H1 (cell line): ENCODE results near the gene ANKS1B. TPM values are rescaled to one million over a fixed set of nuclear protein-coding genes. Genes with fewer than 3 reads are reported as not detected.

Experiments
- CBX5 ChIP-seq: fragments of 300-800, 300-1000 bp; sonication (generic); IDR thresholded peaks from 2 replicates; pipeline ENCODE4 v1.7.1; 2016; ENCODE audit warnings: antibody characterized with exemption, low read length, low read depth
- EZH2 ChIP-seq: fragments of 200-600 bp; sonication (generic); IDR thresholded peaks from 2 replicates; pipeline ENCODE4 v1.7.1; 2012; ENCODE audit warnings: low read depth, mild to moderate bottlenecking, moderate library complexity, low read length, inconsistent platforms; ENCODE audit not compliant: severe bottlenecking
- NANOG ChIP-seq: IDR thresholded peaks from 2 replicates; pipeline ENCODE4 v1.6.1; 2011; ENCODE audit warnings: low read length, low read depth, mild to moderate bottlenecking, inconsistent platforms; ENCODE audit not compliant: insufficient read depth, poor library complexity, severe bottlenecking
- RNF2 ChIP-seq: fragments of 200-900, 300-1000 bp; sonication (generic); IDR thresholded peaks from 2 replicates; pipeline ENCODE4 v1.7.1; 2016; ENCODE audit warnings: borderline replicate concordance, low read depth, mild to moderate bottlenecking, antibody characterized with exemption, low read length; ENCODE audit not compliant: poor library complexity, severe bottlenecking; ENCODE audit errors: missing control alignments
- SUZ12 ChIP-seq: fragments of 200-600 bp; sonication (generic); IDR thresholded peaks from 2 replicates; pipeline ENCODE4 v1.6.1; 2012; ENCODE audit warnings: mild to moderate bottlenecking, inconsistent platforms, low read length, moderate library complexity, mixed read lengths
- TCF12 ChIP-seq: IDR thresholded peaks from 2 replicates; pipeline ENCODE4 v1.6.1; 2011; ENCODE audit warnings: low read depth, mild to moderate bottlenecking, low read length
- polyA plus RNA-seq, 7 experiments: library from polyadenylated mRNA; depleted of rRNA in 3 of 7; stranded (reverse) in 5 of 7; unstranded in 2 of 7; fragments of >200 nt in 5 of 7; fragments of 200-250 nt in 2 of 7; gene quantifications; 1 replicate in 5 of 7; 2 replicates in 1 of 7; 4 replicates in 1 of 7; pipeline versions ENCODE4 v1.2.1 to v1.2.3, GENCODE V29; 2011 to 2013; ENCODE audit warnings: missing spikeins in 2 of 7, mixed read lengths in 2 of 7
- total RNA-seq: library from RNA; stranded (reverse); fragmentation: NEBNext Ultra II Directional; extraction: Animal tissue kit (Norgen Biotek cat#: 25700); gene quantifications from 2 replicates; pipeline ENCODE4 v1.2.1, GENCODE V29; 2021
- TF ChIP-seq, protein P1 (sequence below): fragments of 300-600 bp; sonication (generic); IDR thresholded peaks from 2 replicates; pipeline ENCODE4 v1.7.1; 2012; ENCODE audit warnings: low read length, moderate library complexity, mild to moderate bottlenecking, inconsistent platforms; ENCODE audit not compliant: insufficient replicate concordance
- TF ChIP-seq, protein P2 (sequence below): IDR thresholded peaks from 2 replicates; pipeline ENCODE4 v1.6.1; 2012; ENCODE audit warnings: inconsistent platforms

Gene ANKS1B
- total and polyA plus RNA-seq, 2 of the 8 experiments (the other 6 are each of a cell fraction or from before 2014, with no cell fraction given) = 2.7 to 6.1 TPM

DNA sequence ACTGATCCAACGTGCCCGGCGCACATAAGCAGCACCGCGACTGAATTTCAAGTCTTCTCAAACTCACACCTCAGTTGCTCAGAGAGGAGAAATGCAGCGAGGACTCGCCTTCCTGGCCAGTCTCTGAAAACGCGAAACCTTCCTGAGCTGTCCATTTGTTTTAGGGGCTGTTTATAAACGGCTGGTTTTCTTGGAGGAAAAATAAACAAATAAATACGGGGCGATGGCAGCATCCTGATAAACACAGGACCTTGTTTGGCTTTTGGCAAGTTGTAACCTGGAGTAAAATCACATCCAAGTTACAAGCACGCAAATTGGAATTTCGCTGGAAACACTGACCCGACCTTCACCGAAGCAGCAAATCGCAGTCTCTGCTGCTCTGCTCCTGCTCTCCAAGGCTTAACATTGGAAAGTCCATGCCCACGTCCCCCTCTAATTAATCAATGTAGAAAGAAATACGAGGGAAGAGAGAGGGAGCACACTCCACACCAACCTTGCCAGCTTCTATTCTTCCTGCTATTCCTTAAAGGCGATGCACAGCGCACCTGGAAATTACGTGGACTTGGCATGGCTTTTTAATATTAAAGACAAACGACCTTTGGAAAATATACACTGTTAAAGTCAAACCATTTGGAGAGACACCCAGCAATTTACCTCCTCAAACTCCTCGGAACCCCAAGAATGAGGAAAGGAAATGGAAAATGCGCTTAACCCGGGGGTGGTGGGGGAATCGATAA lies 1090.9 kb downstream of the ANKS1B start (continued):
- TF ChIP-seq, protein P1, sequence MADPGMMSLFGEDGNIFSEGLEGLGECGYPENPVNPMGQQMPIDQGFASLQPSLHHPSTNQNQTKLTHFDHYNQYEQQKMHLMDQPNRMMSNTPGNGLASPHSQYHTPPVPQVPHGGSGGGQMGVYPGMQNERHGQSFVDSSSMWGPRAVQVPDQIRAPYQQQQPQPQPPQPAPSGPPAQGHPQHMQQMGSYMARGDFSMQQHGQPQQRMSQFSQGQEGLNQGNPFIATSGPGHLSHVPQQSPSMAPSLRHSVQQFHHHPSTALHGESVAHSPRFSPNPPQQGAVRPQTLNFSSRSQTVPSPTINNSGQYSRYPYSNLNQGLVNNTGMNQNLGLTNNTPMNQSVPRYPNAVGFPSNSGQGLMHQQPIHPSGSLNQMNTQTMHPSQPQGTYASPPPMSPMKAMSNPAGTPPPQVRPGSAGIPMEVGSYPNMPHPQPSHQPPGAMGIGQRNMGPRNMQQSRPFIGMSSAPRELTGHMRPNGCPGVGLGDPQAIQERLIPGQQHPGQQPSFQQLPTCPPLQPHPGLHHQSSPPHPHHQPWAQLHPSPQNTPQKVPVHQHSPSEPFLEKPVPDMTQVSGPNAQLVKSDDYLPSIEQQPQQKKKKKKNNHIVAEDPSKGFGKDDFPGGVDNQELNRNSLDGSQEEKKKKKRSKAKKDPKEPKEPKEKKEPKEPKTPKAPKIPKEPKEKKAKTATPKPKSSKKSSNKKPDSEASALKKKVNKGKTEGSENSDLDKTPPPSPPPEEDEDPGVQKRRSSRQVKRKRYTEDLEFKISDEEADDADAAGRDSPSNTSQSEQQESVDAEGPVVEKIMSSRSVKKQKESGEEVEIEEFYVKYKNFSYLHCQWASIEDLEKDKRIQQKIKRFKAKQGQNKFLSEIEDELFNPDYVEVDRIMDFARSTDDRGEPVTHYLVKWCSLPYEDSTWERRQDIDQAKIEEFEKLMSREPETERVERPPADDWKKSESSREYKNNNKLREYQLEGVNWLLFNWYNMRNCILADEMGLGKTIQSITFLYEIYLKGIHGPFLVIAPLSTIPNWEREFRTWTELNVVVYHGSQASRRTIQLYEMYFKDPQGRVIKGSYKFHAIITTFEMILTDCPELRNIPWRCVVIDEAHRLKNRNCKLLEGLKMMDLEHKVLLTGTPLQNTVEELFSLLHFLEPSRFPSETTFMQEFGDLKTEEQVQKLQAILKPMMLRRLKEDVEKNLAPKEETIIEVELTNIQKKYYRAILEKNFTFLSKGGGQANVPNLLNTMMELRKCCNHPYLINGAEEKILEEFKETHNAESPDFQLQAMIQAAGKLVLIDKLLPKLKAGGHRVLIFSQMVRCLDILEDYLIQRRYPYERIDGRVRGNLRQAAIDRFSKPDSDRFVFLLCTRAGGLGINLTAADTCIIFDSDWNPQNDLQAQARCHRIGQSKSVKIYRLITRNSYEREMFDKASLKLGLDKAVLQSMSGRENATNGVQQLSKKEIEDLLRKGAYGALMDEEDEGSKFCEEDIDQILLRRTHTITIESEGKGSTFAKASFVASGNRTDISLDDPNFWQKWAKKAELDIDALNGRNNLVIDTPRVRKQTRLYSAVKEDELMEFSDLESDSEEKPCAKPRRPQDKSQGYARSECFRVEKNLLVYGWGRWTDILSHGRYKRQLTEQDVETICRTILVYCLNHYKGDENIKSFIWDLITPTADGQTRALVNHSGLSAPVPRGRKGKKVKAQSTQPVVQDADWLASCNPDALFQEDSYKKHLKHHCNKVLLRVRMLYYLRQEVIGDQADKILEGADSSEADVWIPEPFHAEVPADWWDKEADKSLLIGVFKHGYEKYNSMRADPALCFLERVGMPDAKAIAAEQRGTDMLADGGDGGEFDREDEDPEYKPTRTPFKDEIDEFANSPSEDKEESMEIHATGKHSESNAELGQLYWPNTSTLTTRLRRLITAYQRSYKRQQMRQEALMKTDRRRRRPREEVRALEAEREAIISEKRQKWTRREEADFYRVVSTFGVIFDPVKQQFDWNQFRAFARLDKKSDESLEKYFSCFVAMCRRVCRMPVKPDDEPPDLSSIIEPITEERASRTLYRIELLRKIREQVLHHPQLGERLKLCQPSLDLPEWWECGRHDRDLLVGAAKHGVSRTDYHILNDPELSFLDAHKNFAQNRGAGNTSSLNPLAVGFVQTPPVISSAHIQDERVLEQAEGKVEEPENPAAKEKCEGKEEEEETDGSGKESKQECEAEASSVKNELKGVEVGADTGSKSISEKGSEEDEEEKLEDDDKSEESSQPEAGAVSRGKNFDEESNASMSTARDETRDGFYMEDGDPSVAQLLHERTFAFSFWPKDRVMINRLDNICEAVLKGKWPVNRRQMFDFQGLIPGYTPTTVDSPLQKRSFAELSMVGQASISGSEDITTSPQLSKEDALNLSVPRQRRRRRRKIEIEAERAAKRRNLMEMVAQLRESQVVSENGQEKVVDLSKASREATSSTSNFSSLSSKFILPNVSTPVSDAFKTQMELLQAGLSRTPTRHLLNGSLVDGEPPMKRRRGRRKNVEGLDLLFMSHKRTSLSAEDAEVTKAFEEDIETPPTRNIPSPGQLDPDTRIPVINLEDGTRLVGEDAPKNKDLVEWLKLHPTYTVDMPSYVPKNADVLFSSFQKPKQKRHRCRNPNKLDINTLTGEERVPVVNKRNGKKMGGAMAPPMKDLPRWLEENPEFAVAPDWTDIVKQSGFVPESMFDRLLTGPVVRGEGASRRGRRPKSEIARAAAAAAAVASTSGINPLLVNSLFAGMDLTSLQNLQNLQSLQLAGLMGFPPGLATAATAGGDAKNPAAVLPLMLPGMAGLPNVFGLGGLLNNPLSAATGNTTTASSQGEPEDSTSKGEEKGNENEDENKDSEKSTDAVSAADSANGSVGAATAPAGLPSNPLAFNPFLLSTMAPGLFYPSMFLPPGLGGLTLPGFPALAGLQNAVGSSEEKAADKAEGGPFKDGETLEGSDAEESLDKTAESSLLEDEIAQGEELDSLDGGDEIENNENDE = no peak
- TF ChIP-seq RNF2 (peak; percentile 76), SUZ12 (peak; percentile 91), NANOG (no peak), EZH2 (peak; percentile 91), TCF12 (no peak), CBX5 (no peak)
- TF ChIP-seq, protein P2, sequence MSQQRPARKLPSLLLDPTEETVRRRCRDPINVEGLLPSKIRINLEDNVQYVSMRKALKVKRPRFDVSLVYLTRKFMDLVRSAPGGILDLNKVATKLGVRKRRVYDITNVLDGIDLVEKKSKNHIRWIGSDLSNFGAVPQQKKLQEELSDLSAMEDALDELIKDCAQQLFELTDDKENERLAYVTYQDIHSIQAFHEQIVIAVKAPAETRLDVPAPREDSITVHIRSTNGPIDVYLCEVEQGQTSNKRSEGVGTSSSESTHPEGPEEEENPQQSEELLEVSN = peak; percentile 25; the same call in 1 of the 2 replicates
- TF ChIP-seq, all 59 proteins: peak for 4
